ENCODE results near the gene OXCT1.
"Not testable (repeated sequence)": the region's sequence is repeated elsewhere in the genome, so short reads cannot be mapped to it uniquely, and the experiment has no call there.

The OXCT1 gene

GRCh38 chr5:41857989-41858388, 12.2 kb downstream of the OXCT1 start:
- DNase-seq (ENCODE audit: low read depth) = no peak
- H3K4me3 ChIP-seq (ENCODE audit: low read depth, low read length) = no peak overlapping the region
- no peak for TF ChIP-seq CTCF (IDR thresholded peaks at IDR 0.05; ENCODE audit: insufficient read depth, low read depth, low read length, missing control alignments)

DNA sequence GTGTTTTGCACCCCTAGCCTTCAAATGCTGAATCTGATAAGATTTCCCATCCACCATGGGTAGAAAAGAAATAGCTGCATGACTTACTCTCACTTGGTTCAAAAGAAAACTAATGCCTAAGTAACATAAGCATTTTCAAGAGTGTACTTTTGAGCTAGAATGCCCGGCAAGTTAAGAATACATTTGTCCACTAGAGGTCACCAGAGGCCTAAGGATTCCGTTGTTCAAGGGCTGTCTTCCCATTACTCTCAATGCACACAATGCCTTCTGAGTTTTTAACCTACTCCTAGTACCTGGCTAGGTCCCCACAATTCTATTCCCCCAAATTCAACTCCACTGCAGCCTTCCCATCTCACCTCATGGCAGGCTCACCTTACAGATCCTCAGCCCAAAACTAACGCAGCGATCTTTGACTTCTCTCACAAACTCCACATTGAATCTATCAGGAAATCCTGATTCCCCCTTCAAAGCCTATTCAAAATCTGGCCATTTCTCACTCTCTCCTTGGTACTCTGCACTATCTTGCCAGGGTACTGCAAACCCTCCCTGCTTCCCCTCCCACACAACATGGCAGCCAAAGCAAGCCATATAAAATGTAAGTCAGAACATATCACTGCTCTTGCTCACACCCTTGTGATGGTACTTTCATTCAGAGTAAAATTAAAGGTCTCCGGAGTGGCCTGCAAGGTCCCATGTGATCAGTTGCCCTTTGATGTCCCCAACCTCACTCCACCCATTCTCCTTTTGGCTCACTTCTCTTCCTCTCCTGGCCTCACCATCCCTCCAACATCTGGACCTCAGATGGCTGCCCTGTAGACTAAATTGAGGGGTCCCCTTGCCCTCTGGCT, 13.4 kb downstream of the OXCT1 start:
- H3K4me3 ChIP-seq (ENCODE audit: low read depth, low read length) = no peak overlapping the region
- peak; percentile 72 for TF ChIP-seq CTCF (IDR thresholded peaks at IDR 0.05; ENCODE audit: insufficient read depth, low read depth, low read length, missing control alignments)
- DNase-seq (ENCODE audit: low read depth) = peak; percentile 80

DNA sequence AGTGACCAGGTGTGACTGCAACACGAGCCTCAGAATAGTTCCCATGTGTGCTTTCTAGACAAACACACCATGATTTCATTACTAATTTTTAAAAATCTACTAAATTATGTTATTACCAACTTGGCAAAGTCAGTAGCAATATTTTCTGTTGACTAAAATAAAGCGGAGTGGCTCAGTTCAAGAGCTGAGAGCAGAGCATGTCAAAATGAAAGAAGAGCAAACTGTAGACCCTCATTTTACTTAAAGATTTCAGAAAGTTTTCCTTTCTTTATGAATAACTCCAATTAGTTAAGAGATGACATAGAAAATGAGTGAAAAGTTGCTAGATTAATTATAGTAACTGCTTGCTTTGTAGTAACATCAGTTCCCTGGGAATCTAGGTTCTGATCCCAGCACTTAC, 17.9 kb downstream of the OXCT1 start:
- DNase-seq (ENCODE audit: low read depth) = no peak
- TF ChIP-seq CTCF (IDR thresholded peaks at IDR 0.05; ENCODE audit: insufficient read depth, low read depth, low read length, missing control alignments) = no peak

DNA sequence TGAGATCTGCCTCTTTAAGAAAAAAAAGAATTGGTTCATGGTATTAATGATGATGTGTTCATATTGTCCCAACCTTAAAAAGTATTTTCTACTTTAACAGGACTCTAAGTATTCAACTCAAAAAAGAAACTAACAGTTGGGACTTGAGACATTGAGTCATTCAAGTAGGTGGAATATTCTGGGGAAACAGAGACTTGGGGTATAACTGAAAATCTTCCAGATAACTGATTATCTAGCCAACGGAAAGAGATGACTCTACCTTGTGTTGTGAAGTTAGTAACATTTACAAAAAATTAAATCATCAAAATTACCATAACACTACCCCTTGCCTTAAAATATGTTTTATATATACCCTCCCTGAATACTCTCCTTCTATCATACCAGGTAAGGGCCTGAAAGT, 19.1 kb downstream of the OXCT1 start:
- DNase-seq (ENCODE audit: low read depth) = no peak
- no peak overlapping the region for H3K4me3 ChIP-seq (ENCODE audit: low read depth, low read length)
- TF ChIP-seq CTCF (IDR thresholded peaks at IDR 0.05; ENCODE audit: insufficient read depth, low read depth, low read length, missing control alignments) = no peak

More for the DNA sequence above, 17.9 kb downstream of the OXCT1 start:
- H3K4me3 ChIP-seq (ENCODE audit: low read depth, low read length) = no peak overlapping the region

GRCh38 chr5:41848983-41849382, 21.2 kb downstream of the OXCT1 start:
- DNase-seq (ENCODE audit: low read depth) = no peak
- H3K4me3 ChIP-seq (ENCODE audit: low read depth, low read length) = no peak overlapping the region
- TF ChIP-seq CTCF (IDR thresholded peaks at IDR 0.05; ENCODE audit: insufficient read depth, low read depth, low read length, missing control alignments) = no peak

GRCh38 chr5:41845751-41846150, 24.5 kb downstream of the OXCT1 start:
- not testable (repeated sequence) for H3K4me3 ChIP-seq (ENCODE audit: low read depth, low read length); DNase-seq (ENCODE audit: low read depth)

- TF ChIP-seq CTCF (IDR thresholded peaks at IDR 0.05; ENCODE audit: insufficient read depth, low read depth, low read length, missing control alignments) = no peak
These were observed 25.7 kb downstream of the OXCT1 start for GRCh38 chr5:41844502-41844901.

More at GRCh38 chr5:41844502-41844901, 25.7 kb downstream of the OXCT1 start:
- H3K4me3 ChIP-seq (ENCODE audit: low read depth, low read length) = no peak overlapping the region
- DNase-seq (ENCODE audit: low read depth) = no peak

Measured in GM12865 (cell line).